NOMO-1 treated with DMSO at 0.1 percent for 48 hours (cell line): ENCODE measurements around the gene PPP6R3.

Experiments used
- DNase-seq: peaks from one replicate; lab custom pipeline; 2025; ENCODE audit not compliant: unreplicated experiment; lab: John Stamatoyannopoulos, UW

PPP6R3 gene

DNA sequence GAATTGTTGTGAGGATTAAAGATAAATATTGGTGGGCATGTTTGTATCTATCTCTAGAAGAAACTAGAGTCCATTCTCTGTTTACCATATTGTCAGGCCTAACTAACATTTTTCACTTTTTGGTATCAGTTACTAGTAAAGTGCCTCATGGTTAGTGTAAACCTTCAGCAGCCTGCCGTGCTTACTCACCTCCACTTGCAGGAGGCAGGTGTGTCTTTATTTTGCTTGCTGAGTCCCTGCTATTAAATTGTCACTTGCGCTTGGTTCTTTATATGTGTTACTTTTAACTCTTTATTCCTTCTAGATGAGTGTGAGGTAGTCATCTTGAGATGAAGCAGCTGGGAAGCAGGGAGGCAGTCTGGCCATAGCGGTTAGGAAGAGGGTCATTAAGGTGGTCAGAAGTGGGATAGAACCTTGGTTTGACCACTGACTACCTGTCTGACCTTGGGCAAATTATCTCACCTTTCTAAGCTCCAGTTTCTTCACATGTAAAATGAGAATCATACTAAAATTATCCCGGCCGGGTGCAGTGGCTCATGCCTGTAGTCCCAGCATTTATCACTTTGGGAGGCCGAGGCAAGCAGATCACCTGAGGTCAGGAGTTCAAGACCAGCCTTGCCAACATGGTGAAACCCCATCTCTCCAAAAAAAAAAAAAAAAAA, 21.2 kb downstream of the PPP6R3 start:
- no peak for DNase-seq

DNA sequence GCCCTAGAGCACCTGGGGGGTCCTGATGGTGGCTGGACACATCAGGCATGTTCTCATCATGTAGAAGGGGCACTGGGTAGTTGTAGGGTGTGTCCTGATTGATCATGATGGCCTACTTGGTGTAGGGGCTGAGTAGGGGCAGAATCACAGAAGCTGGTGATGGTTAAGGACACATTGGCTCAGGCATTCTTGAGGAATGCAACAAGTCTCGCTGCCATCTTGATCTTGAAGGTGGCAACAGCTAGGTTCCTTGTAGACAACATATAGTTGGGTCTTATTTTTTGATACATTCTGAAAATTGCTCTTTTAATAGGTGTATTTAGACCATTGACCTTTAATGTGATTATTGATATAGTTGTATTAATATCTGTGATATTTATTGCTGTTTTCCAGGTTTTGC, 28.1 kb downstream of the PPP6R3 start:
- no peak for DNase-seq

DNA sequence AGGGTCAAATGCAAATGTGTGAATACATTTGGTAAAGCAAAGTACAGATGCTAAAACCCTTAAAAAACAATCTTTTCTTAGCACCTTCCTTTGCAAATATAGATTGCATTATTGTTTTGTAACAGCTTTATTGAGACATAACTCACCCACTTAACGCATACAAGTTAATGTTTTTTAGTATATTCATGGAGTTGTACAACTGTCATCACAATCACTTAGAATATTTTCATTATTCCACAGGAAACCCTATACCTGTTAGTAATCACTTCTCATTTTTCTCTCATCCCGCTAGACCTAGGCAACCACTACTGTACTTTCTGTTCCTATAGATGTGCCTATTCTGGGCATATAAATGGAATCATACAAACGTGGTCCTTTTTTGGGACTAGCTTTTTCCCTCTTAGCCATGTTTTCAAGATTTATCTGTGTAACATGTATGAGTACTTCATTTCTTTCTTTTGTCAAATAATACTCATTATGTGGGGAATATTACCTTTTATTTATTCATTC, 34.7 kb downstream of the PPP6R3 start:
- no peak for DNase-seq

DNA sequence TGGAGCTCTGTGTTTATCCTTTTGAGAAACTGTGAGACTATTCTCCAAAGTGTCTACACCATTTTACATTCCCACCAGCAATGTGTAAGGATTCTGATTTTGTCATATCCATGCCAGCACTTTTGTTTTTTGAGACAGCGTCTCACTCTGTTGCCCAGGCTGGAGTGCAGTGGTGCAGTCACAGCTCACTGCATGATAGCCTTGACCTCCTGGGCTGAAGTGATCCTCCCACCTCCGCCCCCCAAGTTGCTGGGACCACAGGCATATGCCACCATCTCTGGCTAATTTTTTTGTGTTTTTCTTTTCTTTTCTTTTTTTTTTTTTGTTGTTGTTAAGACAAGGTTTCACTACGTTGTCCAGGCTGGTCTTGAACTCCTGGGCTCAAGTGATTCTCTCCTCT, 35.3 kb downstream of the PPP6R3 start:
- no peak for DNase-seq

DNA sequence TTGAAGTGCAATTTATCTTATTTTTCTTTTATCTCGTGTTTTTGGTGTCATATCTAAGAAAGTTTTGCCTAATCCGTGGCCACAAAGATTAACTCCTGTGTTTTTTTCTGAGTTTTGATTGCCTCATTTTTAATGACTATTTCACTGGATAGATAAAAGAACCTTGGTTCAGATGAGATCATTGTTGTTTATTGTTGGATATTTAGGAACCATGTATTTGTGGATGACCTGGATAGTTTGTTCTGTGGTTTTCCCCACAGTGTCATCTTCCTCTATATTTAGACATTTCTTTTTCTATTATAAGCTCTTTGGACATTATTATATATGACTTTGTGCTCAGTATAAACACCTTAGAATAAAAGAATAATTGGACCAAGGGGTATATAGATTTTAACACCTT, 37.2 kb downstream of the PPP6R3 start:
- no peak for DNase-seq

DNA sequence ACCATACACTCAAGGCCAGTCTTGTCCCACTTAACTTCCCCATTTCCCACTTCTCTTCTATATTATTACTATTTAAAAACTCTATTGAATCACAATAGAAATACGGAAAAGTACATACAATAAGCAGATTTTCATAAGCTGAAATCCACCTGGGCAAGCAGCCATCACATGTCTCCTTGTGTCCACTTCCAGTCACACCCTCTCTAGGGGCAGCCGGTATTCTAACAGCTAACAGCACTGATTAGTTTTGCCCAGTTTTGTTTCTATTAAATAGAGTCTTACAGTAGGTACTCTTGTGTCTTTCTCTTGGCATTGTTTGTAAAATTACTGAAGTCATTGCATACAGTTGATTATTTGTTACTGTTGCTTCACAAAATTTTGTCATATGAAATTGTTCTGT, 37.8 kb downstream of the PPP6R3 start:
- DNase-seq = no peak

DNA sequence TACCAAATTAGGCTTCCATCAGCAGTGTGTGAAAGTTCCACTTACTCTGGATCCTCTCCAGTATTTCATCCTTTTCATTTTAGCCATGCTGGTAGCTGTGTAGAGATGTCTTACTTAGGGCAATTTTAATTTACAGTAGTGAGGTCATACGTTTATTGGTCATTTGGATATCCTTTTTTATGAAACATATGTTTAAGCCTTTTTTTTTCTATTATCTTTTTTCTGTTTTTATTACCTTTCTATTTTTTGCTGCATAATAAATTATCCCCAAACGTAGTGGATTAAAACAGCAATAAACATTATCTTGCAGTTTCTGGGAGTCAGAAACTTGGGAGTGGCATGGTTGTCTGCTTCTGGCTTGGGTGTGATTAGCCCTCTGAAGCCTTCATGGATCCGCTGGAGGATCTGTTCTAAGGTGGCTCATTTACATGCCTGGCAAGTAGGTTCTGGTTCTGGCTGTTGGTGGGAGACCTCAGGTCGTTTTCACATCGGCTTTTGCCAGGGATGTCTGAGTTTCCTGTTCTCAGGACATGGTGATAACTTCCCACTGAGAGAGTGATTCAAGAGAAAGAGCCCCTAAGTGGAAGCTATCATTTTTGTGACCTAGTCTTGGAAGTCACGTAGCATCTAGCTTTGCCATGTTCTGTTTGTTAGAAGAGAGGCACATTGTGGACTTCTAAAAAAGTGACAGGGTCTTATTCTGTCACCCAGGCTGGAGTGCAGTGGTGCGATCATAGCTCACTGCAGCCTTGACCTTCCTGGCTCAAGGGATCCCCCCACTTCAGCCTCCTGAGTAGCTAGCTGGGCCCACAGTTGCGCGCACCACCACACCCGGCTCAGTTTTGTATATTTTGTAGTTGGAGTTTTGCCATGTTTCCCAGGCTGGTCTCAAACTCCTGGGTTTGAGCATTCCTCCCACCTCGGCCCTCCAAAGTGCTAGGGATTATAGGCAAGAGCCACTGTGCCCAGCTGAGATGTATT, 38.6 kb downstream of the PPP6R3 start:
- no peak for DNase-seq

DNA sequence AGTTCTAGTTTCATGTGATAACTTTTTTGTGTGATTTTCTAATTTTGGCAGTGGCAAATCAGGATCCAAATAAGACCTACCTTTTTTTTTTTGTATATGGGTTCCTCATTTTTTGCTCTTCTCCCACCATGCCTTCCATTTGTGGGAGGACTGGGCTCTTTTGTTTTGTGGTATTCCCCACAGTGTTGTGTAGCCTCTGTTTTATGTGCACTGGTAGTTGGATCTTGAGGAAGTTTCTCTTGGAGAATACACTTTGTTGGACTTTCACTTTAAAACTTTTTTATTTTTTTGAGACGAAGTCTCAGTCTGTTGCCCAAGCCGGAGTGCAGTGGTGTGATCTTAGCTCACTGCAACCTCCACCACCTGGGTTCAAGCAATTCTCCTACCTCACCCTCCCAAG, 39.7 kb downstream of the PPP6R3 start:
- no peak for DNase-seq

DNA sequence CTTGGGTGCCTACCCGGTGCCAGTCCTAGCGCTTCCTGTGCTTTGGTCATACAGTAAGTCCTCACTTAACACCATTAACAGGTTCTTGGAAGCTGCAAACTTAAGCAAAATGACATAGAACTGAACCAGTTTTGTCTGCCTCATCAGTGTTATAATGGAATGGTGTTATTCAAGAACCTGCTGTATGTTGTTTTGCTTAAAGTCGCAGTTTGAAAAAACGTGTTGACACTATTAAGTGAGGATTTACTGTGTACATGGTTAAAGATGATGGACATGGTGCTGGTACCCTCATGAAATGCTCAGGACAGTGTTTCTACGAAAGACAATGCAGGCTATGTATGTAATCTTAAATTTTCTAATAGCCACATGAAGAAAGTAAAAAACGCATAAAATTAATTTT, 41.3 kb downstream of the PPP6R3 start:
- no peak for DNase-seq

DNA sequence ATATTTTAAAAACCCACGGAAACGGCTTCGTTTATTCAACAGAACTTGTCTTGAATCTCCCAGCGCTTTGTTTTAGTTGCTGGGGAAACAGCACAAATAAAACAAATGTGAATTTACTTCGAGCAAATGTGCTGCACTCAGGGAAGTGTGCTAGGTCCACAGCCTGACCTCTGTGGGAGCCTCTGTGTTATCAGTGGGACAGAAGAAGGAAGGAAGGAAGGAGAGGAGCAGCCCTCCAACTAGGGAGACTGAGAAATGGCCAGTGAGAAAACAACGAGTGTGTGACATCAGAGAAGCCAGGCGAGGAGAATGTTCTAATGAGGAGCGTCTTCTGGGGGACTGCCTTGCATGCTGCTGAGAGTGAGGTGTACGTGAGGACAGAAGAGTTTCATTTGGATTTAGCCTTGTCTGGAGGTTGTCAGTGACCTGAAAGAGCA, 42.7 kb downstream of the PPP6R3 start:
- no peak for DNase-seq

DNA sequence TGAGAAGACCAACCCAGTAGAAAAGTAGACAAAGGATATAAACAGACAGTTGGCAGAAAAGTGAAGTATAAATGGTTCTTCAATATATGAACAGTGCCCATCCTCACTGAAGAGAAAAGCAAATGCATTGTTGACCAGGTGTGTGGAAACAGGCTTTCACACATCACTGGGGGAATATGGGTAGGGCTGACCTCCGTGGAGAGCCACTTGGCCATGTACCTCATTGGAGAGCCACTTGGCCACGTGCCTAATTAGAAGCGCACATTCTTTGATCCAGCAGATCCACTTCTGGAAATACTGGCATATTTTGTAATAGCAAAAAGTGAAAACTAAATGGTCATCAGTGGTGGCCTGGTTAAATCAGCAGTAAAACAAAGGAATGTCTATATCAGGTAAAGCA, 43.2 kb downstream of the PPP6R3 start:
- DNase-seq = no peak

DNA sequence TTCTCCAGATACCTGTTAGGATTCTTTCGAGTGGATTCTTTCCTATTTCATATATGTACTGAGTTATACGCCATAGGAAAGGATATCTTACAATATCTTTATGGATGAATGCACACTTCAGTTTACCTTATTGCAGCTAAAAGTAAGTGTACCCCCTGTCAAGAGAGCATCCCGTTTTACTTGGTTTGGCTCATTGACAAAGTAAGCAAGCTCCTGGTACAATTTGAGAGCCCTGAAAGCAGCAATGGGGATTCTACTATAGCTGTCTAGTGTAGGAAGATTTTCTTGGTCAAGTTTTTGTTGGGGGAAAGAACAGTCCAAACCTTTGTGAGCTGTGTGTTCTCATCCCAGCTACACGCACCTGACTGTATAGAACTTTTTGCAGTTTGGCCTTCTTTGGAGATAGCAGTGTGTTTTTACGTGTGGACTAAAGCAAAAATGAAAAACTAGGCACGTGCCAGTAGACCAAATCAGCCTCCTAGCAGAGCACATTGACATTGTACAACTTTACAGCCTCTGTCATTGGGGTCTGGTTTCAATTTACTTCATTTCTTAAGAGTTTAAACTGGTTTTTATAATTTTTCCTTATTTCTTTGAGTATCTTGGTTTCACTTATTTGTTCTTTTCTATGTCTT, 44.0 kb downstream of the PPP6R3 start:
- DNase-seq = no peak

DNA sequence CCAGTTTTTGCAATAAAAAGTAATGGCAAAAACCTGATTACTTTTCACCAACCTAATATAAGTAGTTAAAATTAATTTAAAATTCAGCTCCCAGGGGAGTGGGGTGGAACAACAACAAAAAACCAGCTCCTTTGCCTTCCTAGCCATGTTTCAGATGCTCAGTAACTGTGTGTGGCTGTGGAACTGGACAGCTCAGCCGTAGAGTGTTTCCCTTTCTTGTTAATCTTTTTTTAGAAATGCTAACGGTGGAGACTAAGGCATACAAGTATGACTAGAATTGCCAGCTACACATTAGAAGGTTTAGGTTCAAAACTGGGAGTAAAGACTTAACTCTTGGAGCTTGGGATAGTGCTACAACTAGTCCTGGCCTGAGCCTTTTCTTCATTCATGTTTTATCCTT, 45.0 kb downstream of the PPP6R3 start:
- DNase-seq = no peak

DNA sequence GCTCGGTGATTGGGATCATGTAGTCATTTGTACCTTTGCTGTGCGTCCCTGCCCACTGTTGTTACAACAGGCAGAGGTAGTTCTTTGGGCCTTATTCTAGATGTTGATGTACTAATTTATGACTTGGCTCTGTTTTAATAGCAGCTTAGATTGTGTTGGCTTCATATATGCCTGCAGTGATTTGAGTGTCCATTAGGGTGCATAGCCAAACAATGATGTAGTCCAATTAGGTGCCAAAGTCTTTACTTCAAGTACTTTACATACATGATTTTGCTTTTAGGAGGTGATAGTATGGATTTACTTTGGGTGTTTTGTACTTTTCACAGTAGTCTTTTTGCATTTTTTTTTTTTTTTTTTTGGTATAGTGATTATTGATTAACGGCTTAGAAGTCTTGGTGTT, 46.4 kb downstream of the PPP6R3 start:
- no peak for DNase-seq

DNA sequence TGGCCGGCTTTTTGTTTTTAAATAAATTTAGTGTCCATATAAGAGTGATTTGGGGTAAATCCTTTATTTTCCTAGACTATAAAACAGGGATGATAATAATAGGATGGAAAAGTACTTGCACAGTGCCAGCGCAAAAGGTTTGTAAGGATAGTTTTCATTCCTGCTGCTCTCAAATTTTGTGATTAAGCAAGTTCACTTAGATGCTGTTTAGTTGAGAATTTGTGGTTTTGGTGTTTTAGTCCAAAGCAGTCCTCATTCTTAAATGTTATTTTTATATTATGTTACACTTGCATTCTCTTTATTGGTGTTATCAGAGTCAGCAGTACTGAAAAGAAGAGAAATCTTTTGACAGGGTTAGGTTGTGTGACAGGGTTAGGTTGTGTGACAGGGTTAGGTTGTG, 47.9 kb downstream of the PPP6R3 start:
- no peak for DNase-seq

DNA sequence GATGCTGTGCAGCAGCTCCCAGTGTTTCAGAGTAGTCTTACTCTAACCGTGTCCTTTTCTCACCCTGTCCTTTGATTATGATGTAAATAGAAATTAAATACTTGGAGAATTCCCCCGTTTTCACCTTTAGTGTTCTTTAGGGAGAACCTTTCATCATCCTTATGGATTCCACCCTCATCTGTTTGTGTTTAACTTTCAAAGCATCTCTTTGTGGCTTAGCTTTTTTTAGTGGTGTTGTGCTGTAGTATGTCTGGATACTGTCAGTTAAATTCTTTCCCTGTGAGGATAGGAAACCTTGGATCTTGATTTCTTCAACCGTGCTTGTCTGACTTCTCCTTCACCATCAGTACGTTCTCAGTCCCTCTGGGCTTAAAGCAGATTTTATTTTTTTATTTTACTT, 48.5 kb downstream of the PPP6R3 start:
- no peak for DNase-seq

DNA sequence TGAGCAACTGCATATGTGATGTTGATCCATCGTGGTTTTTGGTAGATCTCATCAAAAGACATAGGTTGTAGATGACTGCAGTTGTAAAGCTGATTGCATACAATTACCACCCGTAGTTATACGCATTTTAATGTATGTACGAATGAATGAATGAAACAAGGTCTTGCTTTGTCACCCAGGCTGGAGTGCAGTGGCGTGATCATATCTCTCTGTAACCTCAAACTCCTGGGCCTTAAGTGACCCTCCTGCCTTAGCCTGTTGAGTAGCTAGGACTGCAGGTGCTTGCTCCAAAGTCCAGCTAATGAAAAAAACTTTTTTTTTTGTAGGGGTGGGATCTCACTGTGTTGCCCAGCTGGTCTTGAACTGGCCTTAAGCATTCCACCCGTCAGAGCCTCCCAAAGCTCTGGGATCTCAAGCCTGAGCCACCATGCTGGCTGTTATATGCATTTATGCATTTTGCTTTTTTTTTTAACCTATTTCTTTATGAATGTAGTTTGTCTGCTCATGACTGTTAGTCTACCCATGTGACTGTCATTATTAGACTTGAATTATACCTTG, 53.5 kb downstream of the PPP6R3 start:
- DNase-seq = no peak

DNA sequence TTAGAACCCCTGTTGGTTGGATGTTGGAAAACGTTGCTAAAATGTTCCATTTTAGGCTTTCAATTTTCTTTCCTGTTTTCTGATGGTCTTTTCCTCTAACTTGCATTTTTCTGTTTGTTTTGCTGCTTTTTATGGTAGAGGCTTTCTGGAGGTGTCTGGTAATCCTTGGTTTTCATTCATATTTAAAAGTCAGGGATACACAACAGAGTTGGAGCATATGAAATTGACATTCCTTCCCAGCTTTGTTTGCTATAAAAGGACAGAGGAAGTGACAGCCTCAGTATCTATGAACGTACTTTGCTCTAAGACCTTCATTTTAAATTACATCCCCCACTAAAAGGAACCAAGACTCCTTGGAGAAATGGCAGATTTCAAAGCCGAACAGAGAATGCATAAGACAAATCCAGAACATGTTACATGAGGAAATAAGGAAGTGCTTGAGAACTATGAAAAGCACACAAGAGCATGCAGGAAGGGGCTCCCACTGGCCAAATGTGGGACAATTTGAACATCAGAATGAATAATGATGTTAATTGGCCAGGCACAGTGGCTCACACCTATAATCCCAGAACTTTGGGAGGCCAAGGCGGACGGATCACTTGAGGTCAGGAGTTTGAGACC, 56.7 kb downstream of the PPP6R3 start:
- DNase-seq = no peak

DNA sequence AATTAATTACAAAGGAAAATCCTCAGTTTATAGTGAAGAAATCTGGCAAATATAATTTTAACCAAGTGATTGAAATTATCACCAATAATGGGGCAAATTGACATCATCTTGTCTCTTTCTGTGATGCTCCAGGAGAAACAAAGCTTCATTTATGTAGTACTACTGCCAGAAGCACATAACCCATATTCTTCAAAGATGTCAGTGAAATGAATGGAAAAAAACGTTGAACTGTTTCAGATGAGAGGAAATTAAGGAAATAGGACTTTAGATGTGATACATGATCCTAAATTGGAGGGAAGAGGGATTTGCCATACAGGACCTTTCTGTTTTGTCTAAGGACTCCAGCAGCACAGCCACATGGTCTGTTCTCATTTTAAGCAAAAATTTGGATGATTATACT, 57.6 kb downstream of the PPP6R3 start:
- DNase-seq = no peak

DNA sequence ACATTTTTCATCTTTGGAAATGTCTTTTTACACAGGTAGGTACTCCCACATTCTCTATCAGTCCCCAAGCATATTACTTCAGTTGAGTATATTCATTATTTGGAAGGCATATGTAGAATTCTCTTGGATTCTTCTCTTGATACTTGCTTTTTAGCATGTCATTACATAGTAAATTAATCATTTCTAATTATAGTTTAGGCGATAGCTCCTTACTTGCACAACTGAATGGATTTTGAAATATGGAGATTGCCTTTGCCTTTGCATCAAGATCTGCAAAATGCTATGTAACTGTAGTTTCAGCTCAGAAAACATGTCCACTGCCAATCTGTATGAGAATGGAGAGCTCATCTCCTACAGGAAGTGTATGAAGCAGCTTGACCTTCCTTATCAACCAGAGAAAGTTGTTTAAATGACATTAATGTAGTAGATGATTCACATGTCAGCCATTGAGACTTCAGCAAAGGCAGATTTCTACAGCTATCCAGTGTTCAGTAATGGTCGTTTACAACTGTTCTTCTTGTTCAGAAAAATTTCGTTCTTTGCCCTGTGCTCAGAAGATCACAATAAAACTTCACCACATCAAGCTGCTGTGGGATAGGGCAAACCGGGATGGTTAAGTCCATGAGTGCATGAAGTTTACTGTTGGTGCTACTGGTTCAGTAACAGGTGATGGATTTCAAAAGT, 61.6 kb downstream of the PPP6R3 start:
- DNase-seq = peak; percentile 3
